Measurements from ENCODE around the gene TACR1.
"Not testable (repeated sequence)": the region's sequence is repeated elsewhere in the genome, so short reads cannot be mapped to it uniquely, and the experiment has no call there.

Gene TACR1

GRCh38 chr2:75199428-75200011, at the start of gene TACR1:
Gene TACR1 (minus strand): TSS chr2:75199520. CDS start chr2:75198934, 586 bp downstream.
- DNase-seq: peak in 2 of 4 experiments; percentile 7 to 13

GRCh38 chr2:75248581-75248980, 49.3 kb upstream of the TACR1 start:
- not testable (repeated sequence) for DNase-seq

- DNase-seq: no peak
Measured at GRCh38 chr2:75246441-75247167, 47.3 kb upstream of the TACR1 start.

GRCh38 chr2:75243219-75243618, 43.9 kb upstream of the TACR1 start:
- DNase-seq: no peak

GRCh38 chr2:75241696-75242095, 42.4 kb upstream of the TACR1 start:
- no peak for DNase-seq

GRCh38 chr2:75238670-75239330, 39.5 kb upstream of the TACR1 start:
- no peak for DNase-seq

- DNase-seq: no peak
Measured at GRCh38 chr2:75237296-75237695, 38.0 kb upstream of the TACR1 start.

GRCh38 chr2:75233965-75234364, 34.6 kb upstream of the TACR1 start:
- no peak for DNase-seq

- no peak for DNase-seq
Measured at GRCh38 chr2:75226617-75227016, 27.3 kb upstream of the TACR1 start.

GRCh38 chr2:75226099-75226498, 26.8 kb upstream of the TACR1 start:
- no peak for DNase-seq

GRCh38 chr2:75224636-75225094, 25.3 kb upstream of the TACR1 start:
- DNase-seq: no peak

GRCh38 chr2:75222527-75222926, 23.2 kb upstream of the TACR1 start:
- no peak for DNase-seq

- DNase-seq: no peak
Measured at GRCh38 chr2:75221862-75222261, 22.5 kb upstream of the TACR1 start.

- not testable (repeated sequence) for DNase-seq
Measured at GRCh38 chr2:75219213-75219612, 19.9 kb upstream of the TACR1 start.

- DNase-seq: no peak
Measured at GRCh38 chr2:75211266-75211770, 12.0 kb upstream of the TACR1 start.

GRCh38 chr2:75210409-75210808, 11.1 kb upstream of the TACR1 start:
- DNase-seq: no peak

- no peak for DNase-seq
Measured at GRCh38 chr2:75208738-75209137, 9.4 kb upstream of the TACR1 start.

- DNase-seq: no peak
Measured at GRCh38 chr2:75204833-75205232, 5.5 kb upstream of the TACR1 start.

GRCh38 chr2:75202359-75202758, 3.0 kb upstream of the TACR1 start:
- no peak for DNase-seq

GRCh38 chr2:75200140-75201096, 1.1 kb upstream of the TACR1 start:
- DNase-seq: no peak

GRCh38 chr2:75195076-75195691, 4.1 kb downstream of the TACR1 start:
- no peak for DNase-seq
